Hepatocyte (in vitro differentiated cells): ENCODE data around the gene SEBOX. TPM values are rescaled to one million over a fixed set of nuclear protein-coding genes. Genes with fewer than 3 reads are reported as not detected.

ENCODE experiments used
- DNase-seq: peaks from one replicate; pipeline ENCODE4 v3.0.0-alpha.2; 2016; ENCODE audit warnings: low spot score
- H2AFZ ChIP-seq: fragments of 200-600 bp; sonication (generic); 2 replicates; pipeline ENCODE4 v1.6.0; 2016; ENCODE audit warnings: antibody characterized with exemption, mild to moderate bottlenecking
- H3K27ac ChIP-seq: fragments of 200-600 bp; sonication (generic); 2 replicates; pipeline ENCODE4 v1.5.1; 2016; ENCODE audit warnings: mild to moderate bottlenecking
- H3K27me3 ChIP-seq: fragments of 200-600 bp; sonication (generic); 2 replicates; pipeline ENCODE4 v1.6.1; 2016
- H3K36me3 ChIP-seq: fragments of 200-600 bp; sonication (generic); replicated peaks from 2 replicates; pipeline ENCODE4 v1.5.1; 2016; ENCODE audit warnings: low read depth; ENCODE audit not compliant: insufficient read depth
- H3K4me1 ChIP-seq: fragments of 200-600 bp; sonication (generic); 2 replicates; pipeline ENCODE4 v1.5.1; 2016; ENCODE audit warnings: mild to moderate bottlenecking, moderate library complexity; ENCODE audit not compliant: insufficient read depth
- H3K4me2 ChIP-seq: fragments of 200-600 bp; sonication (generic); 2 replicates; pipeline ENCODE4 v1.6.0; 2016
- H3K4me3 ChIP-seq: fragments of 200-600 bp; sonication (generic); 2 replicates; pipeline ENCODE4 v1.5.1; 2016; ENCODE audit warnings: mild to moderate bottlenecking
- H3K79me2 ChIP-seq: fragments of 200-600 bp; sonication (generic); 2 replicates; pipeline ENCODE4 v1.6.0; 2017; ENCODE audit warnings: mild to moderate bottlenecking
- H3K9me2 ChIP-seq: fragments of 200-600 bp; sonication (generic); replicated peaks from 2 replicates; pipeline ENCODE4 v1.6.0; 2017; ENCODE audit warnings: mild to moderate bottlenecking; ENCODE audit not compliant: insufficient read depth
- H3K9me3 ChIP-seq: fragments of 200-600 bp; sonication (generic); 2 replicates; pipeline ENCODE4 v1.5.1; 2016; ENCODE audit warnings: low read depth, mild to moderate bottlenecking
- H4K20me1 ChIP-seq: fragments of 200-600 bp; sonication (generic); 2 replicates; pipeline ENCODE4 v1.6.0; 2016; ENCODE audit warnings: mild to moderate bottlenecking; ENCODE audit not compliant: insufficient read depth, poor library complexity, severe bottlenecking
- EZH2 ChIP-seq: fragments of 200-600 bp; sonication (generic); IDR thresholded peaks from 2 replicates; pipeline ENCODE4 v1.6.1; 2016; ENCODE audit warnings: antibody characterized with exemption, mild to moderate bottlenecking, borderline replicate concordance
- EZH2phosphoT487 ChIP-seq: fragments of 200-600 bp; sonication (generic); IDR thresholded peaks from one replicate; pipeline ENCODE4 v1.6.1; 2018; ENCODE audit warnings: antibody characterized with exemption, mild to moderate bottlenecking, low read depth, moderate library complexity; ENCODE audit not compliant: unreplicated experiment, severe bottlenecking
- WGBS: methylation state at CpG from one replicate; pipeline ENCODE4 v1.1.6; 2016; ENCODE audit warnings: low lambda C conversion rate; ENCODE audit errors: missing lambda C conversion rate; 5-methylcytosine and 5-hydroxymethylcytosine counted together
- polyA plus RNA-seq: library from polyadenylated mRNA; unstranded; fragments of >200 nt; fragmentation: Nextera tagmentation; extraction: Ambion mirVana; gene quantifications from 2 replicates; pipeline ENCODE4 v1.2.1, GENCODE V29; 2016
- total RNA-seq: library from RNA; depleted of rRNA; stranded (reverse); fragments of >200 nt; gene quantifications from 2 replicates; pipeline ENCODE4 v1.2.3, GENCODE V29; 2014
- TF ChIP-seq, protein P1 (sequence below): fragments of 200-600 bp; sonication (generic); IDR thresholded peaks from 2 replicates; pipeline ENCODE4 v1.5.1; 2016; ENCODE audit warnings: antibody characterized with exemption, mild to moderate bottlenecking; ENCODE audit not compliant: poor library complexity

SEBOX gene
- total and polyA plus RNA-seq, 2 experiments from 2014 or later: not detected

DNA sequence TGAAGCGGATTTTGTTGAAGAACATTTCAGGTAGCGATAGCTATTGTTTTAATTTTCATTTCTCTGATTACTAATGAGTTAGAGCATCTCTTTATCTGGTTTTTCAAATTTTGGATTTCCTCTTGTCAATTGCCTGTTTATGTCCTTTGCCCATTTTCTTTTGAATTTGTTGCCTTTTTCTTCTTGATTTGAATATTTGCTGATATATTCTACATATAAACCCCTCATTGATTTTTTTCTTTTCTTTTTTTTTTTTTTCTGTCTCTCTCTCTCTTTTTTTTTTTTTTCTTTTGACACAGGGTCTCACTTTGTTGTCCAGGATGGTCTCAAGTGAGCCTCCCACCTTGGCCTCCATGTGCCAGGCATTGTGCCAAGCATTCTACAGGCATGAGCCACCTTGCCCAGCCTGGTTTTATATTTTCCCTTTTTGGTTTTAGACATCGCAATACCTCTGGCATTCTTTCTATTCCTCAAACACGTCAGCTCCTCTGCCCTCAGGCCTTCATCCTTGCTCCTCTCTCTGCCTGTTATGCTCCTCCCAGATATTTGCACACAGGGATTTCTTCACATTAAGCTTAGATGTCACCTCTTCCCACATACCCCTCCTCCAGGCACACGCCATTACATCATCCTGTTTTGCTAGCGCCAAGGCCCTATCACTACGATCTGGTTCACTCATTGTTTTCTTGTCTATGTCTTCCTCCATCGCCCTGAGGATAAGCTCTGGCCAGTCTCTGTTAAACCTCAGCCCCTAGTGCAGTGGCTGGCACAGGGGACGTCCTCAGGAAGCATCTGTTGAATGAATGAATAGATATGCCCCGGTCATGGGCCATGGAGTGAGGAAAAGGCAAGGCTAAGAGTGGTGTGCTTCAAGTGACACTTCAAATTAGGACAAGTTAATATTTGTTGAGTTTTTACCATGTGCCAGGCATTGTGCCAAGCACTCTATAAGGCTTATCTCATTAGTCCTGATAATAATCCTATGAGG lies 15.1 kb upstream of the SEBOX start:
- Histone ChIP-seq H3K4me2 (peak overlapping the region; percentile 70), H4K20me1 (no peaks in the 10 kb centered on the region)
- peak; percentile 24 for DNase-seq

DNA sequence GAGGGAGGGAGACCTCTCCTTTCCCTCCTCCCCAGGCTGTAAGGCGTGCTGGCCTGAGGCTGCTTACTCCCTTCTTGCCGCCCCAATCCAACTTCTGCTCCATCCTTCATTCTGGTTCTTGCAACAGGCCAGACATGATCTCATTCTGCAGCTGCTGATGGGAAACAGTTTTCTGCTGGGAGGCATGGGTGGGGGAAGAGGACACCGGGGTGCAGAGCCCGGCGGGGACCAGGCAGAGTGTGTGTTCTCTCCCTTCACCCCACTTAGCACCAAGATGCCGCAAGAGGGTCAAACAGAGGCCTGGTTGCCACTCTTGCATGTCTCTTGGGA lies 7.9 kb upstream of the SEBOX start:
- WGBS: 97% methylated on average over 6 of the region's 6 CpGs

More for the DNA sequence above, 15.1 kb upstream of the SEBOX start:
- 64% methylated on average over 10 of the region's 10 CpGs for WGBS
- Histone ChIP-seq H3K27me3 (peaks cover 19% of the 10 kb centered on the region), H2AFZ (no peak overlapping the region), H3K4me3 (no peak overlapping the region), H3K79me2 (peaks cover under 1% of the 10 kb centered on the region), H3K27ac (no peak overlapping the region), H3K9me2 (no peaks in the 10 kb centered on the region), H3K4me1 (peaks cover 9% of the 10 kb centered on the region), H3K9me3 (no peaks in the 10 kb centered on the region), H3K36me3 (no peaks in the 10 kb centered on the region)
- TF ChIP-seq EZH2: no peak
- TF ChIP-seq, protein P1, sequence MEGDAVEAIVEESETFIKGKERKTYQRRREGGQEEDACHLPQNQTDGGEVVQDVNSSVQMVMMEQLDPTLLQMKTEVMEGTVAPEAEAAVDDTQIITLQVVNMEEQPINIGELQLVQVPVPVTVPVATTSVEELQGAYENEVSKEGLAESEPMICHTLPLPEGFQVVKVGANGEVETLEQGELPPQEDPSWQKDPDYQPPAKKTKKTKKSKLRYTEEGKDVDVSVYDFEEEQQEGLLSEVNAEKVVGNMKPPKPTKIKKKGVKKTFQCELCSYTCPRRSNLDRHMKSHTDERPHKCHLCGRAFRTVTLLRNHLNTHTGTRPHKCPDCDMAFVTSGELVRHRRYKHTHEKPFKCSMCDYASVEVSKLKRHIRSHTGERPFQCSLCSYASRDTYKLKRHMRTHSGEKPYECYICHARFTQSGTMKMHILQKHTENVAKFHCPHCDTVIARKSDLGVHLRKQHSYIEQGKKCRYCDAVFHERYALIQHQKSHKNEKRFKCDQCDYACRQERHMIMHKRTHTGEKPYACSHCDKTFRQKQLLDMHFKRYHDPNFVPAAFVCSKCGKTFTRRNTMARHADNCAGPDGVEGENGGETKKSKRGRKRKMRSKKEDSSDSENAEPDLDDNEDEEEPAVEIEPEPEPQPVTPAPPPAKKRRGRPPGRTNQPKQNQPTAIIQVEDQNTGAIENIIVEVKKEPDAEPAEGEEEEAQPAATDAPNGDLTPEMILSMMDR: no peak
- TF ChIP-seq EZH2phosphoT487: no peak

DNA sequence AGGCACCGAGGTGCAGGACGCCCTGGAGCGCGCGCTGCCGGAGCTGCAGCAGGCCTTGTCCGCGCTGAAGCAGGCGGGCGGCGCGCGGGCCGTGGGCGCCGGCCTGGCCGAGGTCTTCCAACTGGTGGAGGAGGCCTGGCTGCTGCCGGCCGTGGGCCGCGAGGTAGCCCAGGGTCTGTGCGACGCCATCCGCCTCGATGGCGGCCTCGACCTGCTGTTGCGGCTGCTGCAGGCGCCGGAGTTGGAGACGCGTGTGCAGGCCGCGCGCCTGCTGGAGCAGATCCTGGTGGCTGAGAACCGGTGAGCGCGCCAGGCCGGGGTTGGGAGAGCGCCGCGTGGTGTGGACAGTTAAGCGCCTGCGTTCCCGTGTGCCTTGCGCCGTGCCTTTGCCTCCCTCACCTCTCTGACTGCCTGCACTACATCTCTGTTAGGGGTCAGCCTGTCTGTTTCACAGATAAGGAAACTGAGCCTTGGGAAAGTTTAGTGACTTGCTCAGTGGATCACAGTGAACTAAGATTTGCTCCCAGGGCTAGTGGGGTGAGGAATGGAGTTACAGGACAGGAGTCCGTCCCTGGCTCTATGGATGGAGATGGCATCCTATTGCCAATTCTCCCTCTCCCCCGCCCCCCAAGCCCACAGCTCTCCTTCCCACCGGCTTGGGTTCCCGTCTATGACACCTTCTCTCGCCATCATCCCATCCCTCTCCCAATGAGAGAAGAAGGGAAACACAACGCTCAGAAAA lies 7.4 kb upstream of the SEBOX start:
- Histone ChIP-seq H3K9me2 (no peaks in the 10 kb centered on the region), H3K27me3 (peaks cover 7% of the 10 kb centered on the region), H3K27ac (peak overlapping the region; percentile 73), H4K20me1 (peaks cover 13% of the 10 kb centered on the region), H3K4me3 (peak overlapping the region; percentile 72), H3K36me3 (no peaks in the 10 kb centered on the region), H3K79me2 (peaks cover 8% of the 10 kb centered on the region), H3K4me2 (peak overlapping the region; percentile 89), H2AFZ (peak overlapping the region; percentile 53), H3K9me3 (no peaks in the 10 kb centered on the region), H3K4me1 (peaks cover 24% of the 10 kb centered on the region)
- TF ChIP-seq EZH2: no peak
- TF ChIP-seq EZH2phosphoT487: no peak
- TF ChIP-seq, protein P1: no peak
- 14% methylated on average over 51 of the region's 53 CpGs for WGBS
- DNase-seq: peak; percentile 47

More for the DNA sequence above, 7.9 kb upstream of the SEBOX start:
- Histone ChIP-seq H3K4me1 (peaks cover 23% of the 10 kb centered on the region), H3K79me2 (peaks cover 8% of the 10 kb centered on the region), H3K36me3 (no peaks in the 10 kb centered on the region), H3K4me2 (peak overlapping the region; percentile 89), H4K20me1 (peaks cover 13% of the 10 kb centered on the region), H3K9me2 (no peaks in the 10 kb centered on the region), H3K27me3 (peaks cover 7% of the 10 kb centered on the region), H3K9me3 (no peaks in the 10 kb centered on the region), H3K27ac (no peak overlapping the region), H2AFZ (no peak overlapping the region), H3K4me3 (no peak overlapping the region)
- no peak for DNase-seq
- no peak for TF ChIP-seq EZH2
- TF ChIP-seq, protein P1: no peak
- TF ChIP-seq EZH2phosphoT487: no peak
